H1 (cell line): ENCODE results near the gene CDR2L. TPM values are rescaled to one million over a fixed set of nuclear protein-coding genes. Genes with fewer than 3 reads are reported as not detected.

Source experiments
- CTCF ChIA-PET: fragments of 300-600 bp; sonication (Branson Sonifier 250); formaldehyde crosslinking; loops from one replicate; lab custom pipeline; 2021; ENCODE audit not compliant: partially characterized antibody; lab: Charles Lee
- POLR2A ChIA-PET: fragments of 300-600 bp; sonication (Branson Sonifier 250); formaldehyde crosslinking; loops from one replicate; lab custom pipeline; 2021; ENCODE audit warnings: inconsistent platforms; ENCODE audit not compliant: partially characterized antibody; lab: Charles Lee
- DNase-seq, 2 experiments: peaks; one replicate each; pipeline versions ENCODE4 v3.0.0 to v3.0.0-alpha.2; 2010 to 2022; ENCODE audit warnings: low spot score in 2 of 2, low read depth in 1 of 2, mixed read lengths in 1 of 2
- FAIRE-seq: peaks from 2 replicates; lab custom pipeline; 2011; peaks lifted over from hg19 to GRCh38; lab: Jason Lieb, UNC
- H2AFZ ChIP-seq: 2 replicates; pipeline ENCODE4 v1.8.1; 2012; ENCODE audit warnings: low read length, inconsistent platforms
- H2AK5ac ChIP-seq: 2 replicates; pipeline ENCODE4 v1.6.1; 2013; ENCODE audit warnings: low read depth, low read length
- H2BK120ac ChIP-seq: replicated peaks from 2 replicates; pipeline ENCODE3; 2013; ENCODE audit warnings: low read depth, low read length, inconsistent platforms
- H2BK12ac ChIP-seq: 2 replicates; pipeline ENCODE4 v1.6.1; 2013; ENCODE audit warnings: low read depth, low read length
- H2BK15ac ChIP-seq: 2 replicates; pipeline ENCODE4 v1.6.1; 2013; ENCODE audit warnings: low read length
- H2BK20ac ChIP-seq: 2 replicates; pipeline ENCODE4 v1.6.1; 2013; ENCODE audit warnings: low read length
- H2BK5ac ChIP-seq: 2 replicates; pipeline ENCODE4 v1.6.1; 2013; ENCODE audit warnings: low read depth, low read length
- H3K14ac ChIP-seq: 2 replicates; pipeline ENCODE4 v1.6.1; 2013; ENCODE audit warnings: inconsistent platforms; ENCODE audit not compliant: insufficient read length
- H3K18ac ChIP-seq: 2 replicates; pipeline ENCODE4 v1.6.1; 2013; ENCODE audit warnings: low read length; ENCODE audit errors: extremely low read depth
- H3K23ac ChIP-seq: 2 replicates; pipeline ENCODE4 v1.6.1; 2013; ENCODE audit warnings: inconsistent platforms; ENCODE audit not compliant: insufficient read length
- H3K23me2 ChIP-seq: 2 replicates; pipeline ENCODE4 v1.6.1; 2013; ENCODE audit warnings: low read depth, low read length
- H3K27ac ChIP-seq: 2 replicates; pipeline ENCODE4 v1.6.1; 2011; ENCODE audit warnings: low read depth, low read length, inconsistent platforms
- H3K27me3 ChIP-seq, 4 experiments: replicated peaks in 1 of 4; 1 replicate in 1 of 4; 2 replicates in 3 of 4; pipeline versions ENCODE4 v1.6.1 to v1.8.1; 2011 to 2013; ENCODE audit warnings: low read length in 3 of 4, mild to moderate bottlenecking in 3 of 4, inconsistent platforms in 2 of 4, mixed read lengths in 2 of 4, moderate library complexity in 1 of 4; ENCODE audit not compliant: control insufficient read depth in 3 of 4, insufficient read depth in 3 of 4; ENCODE audit errors: extremely low read depth in 1 of 4
- H3K36me3 ChIP-seq, 4 experiments: 2 replicates each; pipeline versions ENCODE4 v1.6.1 to v1.8.1; 2011 to 2013; ENCODE audit warnings: mild to moderate bottlenecking in 4 of 4, low read length in 3 of 4, moderate library complexity in 2 of 4, control low read depth in 1 of 4, inconsistent platforms in 1 of 4; ENCODE audit not compliant: insufficient read depth in 4 of 4, control insufficient read depth in 2 of 4
- H3K4ac ChIP-seq: replicated peaks from 2 replicates; pipeline ENCODE3; 2013; ENCODE audit warnings: low read length, low read depth, mixed read lengths, inconsistent platforms; ENCODE audit not compliant: insufficient read length
- H3K4me1 ChIP-seq, 4 experiments: replicated peaks in 1 of 4; 1 replicate in 1 of 4; 2 replicates in 3 of 4; pipeline versions ENCODE4 v1.6.1 to v1.8.1; 2011 to 2013; ENCODE audit warnings: low read length in 3 of 4, inconsistent platforms in 2 of 4, mixed read lengths in 1 of 4; ENCODE audit not compliant: insufficient read depth in 4 of 4, control insufficient read depth in 3 of 4
- H3K4me2 ChIP-seq, 2 experiments: 2 replicates each; pipeline versions ENCODE4 v1.6.1 to v1.8.1; 2011 to 2013; ENCODE audit warnings: low read depth in 2 of 2, low read length in 2 of 2, control low read depth in 1 of 2, inconsistent platforms in 1 of 2, mild to moderate bottlenecking in 1 of 2; ENCODE audit not compliant: insufficient read depth in 1 of 2
- H3K4me3 ChIP-seq, 4 experiments: fragments of 200-600, 300-600 bp in 1 of 4; sonication (generic), shearing (Covaris generic), sonication (Bioruptor Twin) in 1 of 4; 2 replicates each; pipeline versions ENCODE4 v1.5.1 to v1.8.1; 2011 to 2016; ENCODE audit warnings: low read length in 4 of 4, low read depth in 3 of 4, control low read depth in 2 of 4, inconsistent platforms in 2 of 4, mild to moderate bottlenecking in 2 of 4, mixed read lengths in 1 of 4, moderate library complexity in 1 of 4; ENCODE audit not compliant: insufficient read depth in 2 of 4; ENCODE audit errors: extremely low read depth in 1 of 4
- H3K56ac ChIP-seq: replicated peaks from 2 replicates; pipeline ENCODE3; 2013; ENCODE audit warnings: low read depth, mild to moderate bottlenecking, mixed read lengths, low read length, inconsistent platforms; ENCODE audit not compliant: insufficient read length
- H3K79me1 ChIP-seq: 2 replicates; pipeline ENCODE4 v1.6.1; 2013; ENCODE audit warnings: low read depth, low read length, control low read depth
- H3K79me2 ChIP-seq, 2 experiments: 2 replicates each; pipeline versions ENCODE4 v1.6.1 to v1.8.1; 2012 to 2013; ENCODE audit warnings: low read length in 2 of 2, mild to moderate bottlenecking in 2 of 2, inconsistent platforms in 1 of 2; ENCODE audit not compliant: insufficient read depth in 2 of 2, control insufficient read depth in 1 of 2
- H3K9ac ChIP-seq, 4 experiments: replicated peaks in 1 of 4; 1 replicate in 1 of 4; 2 replicates in 3 of 4; pipeline versions ENCODE4 v1.6.1 to v1.8.1; 2011 to 2013; ENCODE audit warnings: low read depth in 3 of 4, low read length in 3 of 4, control low read depth in 2 of 4, mild to moderate bottlenecking in 2 of 4, moderate library complexity in 2 of 4, inconsistent platforms in 1 of 4; ENCODE audit errors: extremely low read depth in 1 of 4
- H3K9me3 ChIP-seq, 2 experiments: 2 replicates each; pipeline versions ENCODE4 v1.6.1 to v1.8.1; 2012 to 2013; ENCODE audit warnings: mild to moderate bottlenecking in 2 of 2, moderate library complexity in 2 of 2, control low read depth in 1 of 2, inconsistent platforms in 1 of 2, low read depth in 1 of 2, low read length in 1 of 2, mixed read lengths in 1 of 2; ENCODE audit not compliant: insufficient read depth in 2 of 2
- H4K20me1 ChIP-seq, 2 experiments: replicated peaks in 1 of 2; 2 replicates each; pipeline versions ENCODE3 to v1.8.1; 2011 to 2013; ENCODE audit warnings: inconsistent platforms in 2 of 2, low read length in 2 of 2, mild to moderate bottlenecking in 1 of 2; ENCODE audit not compliant: insufficient read depth in 2 of 2, control insufficient read depth in 1 of 2
- H4K5ac ChIP-seq: 2 replicates; pipeline ENCODE4 v1.6.1; 2013; ENCODE audit warnings: low read length, low read depth, mixed read lengths, inconsistent platforms; ENCODE audit not compliant: insufficient read length
- H4K8ac ChIP-seq: 2 replicates; pipeline ENCODE4 v1.8.0; 2013; ENCODE audit warnings: mild to moderate bottlenecking, moderate library complexity, low read length, inconsistent platforms; ENCODE audit not compliant: insufficient read depth; ENCODE audit errors: extremely low read depth
- H4K91ac ChIP-seq: replicated peaks from 2 replicates; pipeline ENCODE3; 2013; ENCODE audit warnings: low read length, mixed read lengths, inconsistent platforms; ENCODE audit not compliant: insufficient read length
- BACH1 ChIP-seq: IDR thresholded peaks from 2 replicates; pipeline ENCODE4 v1.6.1; 2012; ENCODE audit warnings: low read length, improper control_type of control experiment
- EZH2 ChIP-seq: fragments of 200-600 bp; sonication (generic); IDR thresholded peaks from 2 replicates; pipeline ENCODE4 v1.7.1; 2012; ENCODE audit warnings: low read depth, mild to moderate bottlenecking, moderate library complexity, low read length, inconsistent platforms; ENCODE audit not compliant: severe bottlenecking
- SUZ12 ChIP-seq: fragments of 200-600 bp; sonication (generic); IDR thresholded peaks from 2 replicates; pipeline ENCODE4 v1.6.1; 2012; ENCODE audit warnings: mild to moderate bottlenecking, inconsistent platforms, low read length, moderate library complexity, mixed read lengths
- WGBS, 2 experiments: shearing (Covaris generic) in 1 of 2; methylation state at CpG; one replicate each; pipeline versions ENCODE4 v1.1.6 to v1.1.7; 2013 to 2015; ENCODE audit warnings: low lambda C conversion rate in 2 of 2, mixed read lengths in 2 of 2, inconsistent platforms in 1 of 2, low coverage in 1 of 2, missing lambda C conversion rate in 1 of 2; ENCODE audit not compliant: insufficient replicate concordance in 2 of 2, insufficient coverage in 1 of 2, insufficient read length in 1 of 2; ENCODE audit errors: extremely low coverage in 1 of 2, missing lambda C conversion rate in 1 of 2; 5-methylcytosine and 5-hydroxymethylcytosine counted together
- polyA plus RNA-seq, 7 experiments: library from polyadenylated mRNA; depleted of rRNA in 3 of 7; stranded (reverse) in 5 of 7; unstranded in 2 of 7; fragments of >200 nt in 5 of 7; fragments of 200-250 nt in 2 of 7; gene quantifications; 1 replicate in 5 of 7; 2 replicates in 1 of 7; 4 replicates in 1 of 7; pipeline versions ENCODE4 v1.2.1 to v1.2.3, GENCODE V29; 2011 to 2013; ENCODE audit warnings: missing spikeins in 2 of 7, mixed read lengths in 2 of 7
- total RNA-seq: library from RNA; stranded (reverse); fragmentation: NEBNext Ultra II Directional; extraction: Animal tissue kit (Norgen Biotek cat#: 25700); gene quantifications from 2 replicates; pipeline ENCODE4 v1.2.1, GENCODE V29; 2021

CDR2L gene
- total and polyA plus RNA-seq, 2 of the 8 experiments (the other 6 are each of a cell fraction or from before 2014, with no cell fraction given), result 20.4 to 38.1 TPM

GRCh38 chr17:74981318-74981978 is 6.0 kb upstream of the CDR2L start:
- Histone ChIP-seq H3K23ac (no peak overlapping the region), H3K79me1 (no peaks in the 10 kb centered on the region; the same call in 1 of the 2 replicates), H3K9ac (peak overlapping the region in 3 of 4 experiments; percentile 39 to 76 (median 72); a peak in 6 of 7 replicates), H3K4me1 (peaks cover 4 to 7% (median 5%) of the 10 kb centered on the region in 4 experiments), H2BK20ac (no peak overlapping the region), H3K9me3 (no peaks in the 10 kb centered on the region), H3K27ac (peak overlapping the region; percentile 55; the same call in 1 of the 2 replicates), H4K91ac (peak overlapping the region; percentile 48), H3K4me3 (peak overlapping the region; percentile 70 to 90 (median 76)), H2BK12ac (peak overlapping the region; percentile 60), H3K14ac (no peak overlapping the region), H3K56ac (no peak overlapping the region), H3K36me3 (no peaks in the 10 kb centered on the region), H4K8ac (peak overlapping the region; percentile 86; the same call in 1 of the 2 replicates), H4K20me1 (no peaks in the 10 kb centered on the region), H3K23me2 (peaks cover 8% of the 10 kb centered on the region; the same call in 1 of the 2 replicates), H3K4me2 (peak overlapping the region; percentile 73 to 100), H3K4ac (no peak overlapping the region), H3K18ac (peak overlapping the region; percentile 76; the same call in 1 of the 2 replicates), H2BK5ac (0 out of 2 replicates have a peak overlapping the region, but pooled peaks have one; percentile 20), H2AFZ (0 out of 2 replicates have a peak overlapping the region, but pooled peaks have one; percentile 6), H4K5ac (no peak overlapping the region), H2BK120ac (no peak overlapping the region), H3K79me2 (no peaks in the 10 kb centered on the region), H2BK15ac (no peak overlapping the region; the same call in 1 of the 2 replicates), H2AK5ac (no peak overlapping the region), H3K27me3 (peaks cover 0 to 2% (median 1%) of the 10 kb centered on the region in 4 experiments; a peak in 2 of 7 replicates)
- ChIA-PET POLR2A (interaction anchor here (1.6 kb wide), 1 partner anchor 31 kb away, joined by 4 read pairs; the partner anchor contains the start of gene MRPL58), CTCF (no interaction called here)
- DNase-seq, result no peak
- WGBS, 2 experiments, result 75% methylated on average over 14 of the region's 16 CpGs; no CpG with 5 or more reads in 1 of the 2 experiments
- peak; percentile 12 for TF ChIP-seq EZH2
- TF ChIP-seq BACH1, result no peak
- TF ChIP-seq SUZ12, result 0 out of 2 replicates have a peak, but pooled peaks have one; percentile 15
- no peak for FAIRE-seq
